ENCODE measurements around the gene JOSD2.

Gene JOSD2

DNA sequence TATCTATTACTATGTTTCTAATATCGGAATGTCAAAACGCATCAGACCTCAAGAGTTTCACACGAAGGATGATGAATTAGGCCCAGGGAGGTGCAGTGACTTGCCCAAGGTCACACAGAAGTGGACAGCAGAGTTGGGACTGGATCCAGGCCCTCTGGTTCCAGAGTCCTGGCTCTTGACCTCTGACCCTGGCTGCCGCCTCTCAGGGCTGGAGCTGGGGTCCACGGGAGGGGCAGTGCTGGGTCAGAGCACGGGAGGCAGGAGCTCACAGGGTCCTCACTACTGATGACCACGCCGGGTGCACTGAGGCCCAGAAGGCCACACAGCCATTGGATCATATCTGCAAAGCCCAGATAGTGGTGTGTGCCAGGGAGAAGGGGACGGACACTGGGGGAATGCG is 11.9 kb upstream of the JOSD2 start:
- TF ChIP-seq POLR2AphosphoS5 (IDR thresholded peaks at IDR 0.05; ENCODE audit: low read depth, low read length): no peak
- TF ChIP-seq SIN3A (IDR thresholded peaks at IDR 0.05; ENCODE audit: borderline replicate concordance, insufficient read depth, low read length): no peak
- no peak for TF ChIP-seq FOXP2 (optimal IDR thresholded peaks at IDR 0.05; ENCODE audit: borderline replicate concordance, extremely low read depth, extremely low read length, insufficient read depth)
- TF ChIP-seq, protein P1, sequence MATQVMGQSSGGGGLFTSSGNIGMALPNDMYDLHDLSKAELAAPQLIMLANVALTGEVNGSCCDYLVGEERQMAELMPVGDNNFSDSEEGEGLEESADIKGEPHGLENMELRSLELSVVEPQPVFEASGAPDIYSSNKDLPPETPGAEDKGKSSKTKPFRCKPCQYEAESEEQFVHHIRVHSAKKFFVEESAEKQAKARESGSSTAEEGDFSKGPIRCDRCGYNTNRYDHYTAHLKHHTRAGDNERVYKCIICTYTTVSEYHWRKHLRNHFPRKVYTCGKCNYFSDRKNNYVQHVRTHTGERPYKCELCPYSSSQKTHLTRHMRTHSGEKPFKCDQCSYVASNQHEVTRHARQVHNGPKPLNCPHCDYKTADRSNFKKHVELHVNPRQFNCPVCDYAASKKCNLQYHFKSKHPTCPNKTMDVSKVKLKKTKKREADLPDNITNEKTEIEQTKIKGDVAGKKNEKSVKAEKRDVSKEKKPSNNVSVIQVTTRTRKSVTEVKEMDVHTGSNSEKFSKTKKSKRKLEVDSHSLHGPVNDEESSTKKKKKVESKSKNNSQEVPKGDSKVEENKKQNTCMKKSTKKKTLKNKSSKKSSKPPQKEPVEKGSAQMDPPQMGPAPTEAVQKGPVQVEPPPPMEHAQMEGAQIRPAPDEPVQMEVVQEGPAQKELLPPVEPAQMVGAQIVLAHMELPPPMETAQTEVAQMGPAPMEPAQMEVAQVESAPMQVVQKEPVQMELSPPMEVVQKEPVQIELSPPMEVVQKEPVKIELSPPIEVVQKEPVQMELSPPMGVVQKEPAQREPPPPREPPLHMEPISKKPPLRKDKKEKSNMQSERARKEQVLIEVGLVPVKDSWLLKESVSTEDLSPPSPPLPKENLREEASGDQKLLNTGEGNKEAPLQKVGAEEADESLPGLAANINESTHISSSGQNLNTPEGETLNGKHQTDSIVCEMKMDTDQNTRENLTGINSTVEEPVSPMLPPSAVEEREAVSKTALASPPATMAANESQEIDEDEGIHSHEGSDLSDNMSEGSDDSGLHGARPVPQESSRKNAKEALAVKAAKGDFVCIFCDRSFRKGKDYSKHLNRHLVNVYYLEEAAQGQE (IDR thresholded peaks at IDR 0.05; ENCODE audit: insufficient read depth in 1 of 2, low read depth in 2 of 2, low read length in 2 of 2): no peak
- TF ChIP-seq TAF1 (IDR thresholded peaks at IDR 0.05; ENCODE audit: borderline replicate concordance, insufficient read depth, low read length): no peak

GRCh38 chr19:50520822-50521465 is 10.0 kb upstream of the JOSD2 start:
- TF ChIP-seq POLR2AphosphoS5 (IDR thresholded peaks at IDR 0.05; ENCODE audit: low read depth, low read length): no peak
- no peak for TF ChIP-seq TAF1 (IDR thresholded peaks at IDR 0.05; ENCODE audit: borderline replicate concordance, insufficient read depth, low read length)
- TF ChIP-seq FOXP2 (optimal IDR thresholded peaks at IDR 0.05; ENCODE audit: borderline replicate concordance, extremely low read depth, extremely low read length, insufficient read depth): no peak
- TF ChIP-seq, protein P1 (IDR thresholded peaks at IDR 0.05; ENCODE audit: insufficient read depth in 1 of 2, low read depth in 2 of 2, low read length in 2 of 2): no peak
- no peak for TF ChIP-seq SIN3A (IDR thresholded peaks at IDR 0.05; ENCODE audit: borderline replicate concordance, insufficient read depth, low read length)

GRCh38 chr19:50519006-50519575 is 8.1 kb upstream of the JOSD2 start:
- TF ChIP-seq, protein P1 (IDR thresholded peaks at IDR 0.05; ENCODE audit: insufficient read depth in 1 of 2, low read depth in 2 of 2, low read length in 2 of 2): no peak
- TF ChIP-seq TAF1 (IDR thresholded peaks at IDR 0.05; ENCODE audit: borderline replicate concordance, insufficient read depth, low read length): no peak
- TF ChIP-seq POLR2AphosphoS5 (IDR thresholded peaks at IDR 0.05; ENCODE audit: low read depth, low read length): no peak
- TF ChIP-seq SIN3A (IDR thresholded peaks at IDR 0.05; ENCODE audit: borderline replicate concordance, insufficient read depth, low read length): no peak
- TF ChIP-seq FOXP2 (optimal IDR thresholded peaks at IDR 0.05; ENCODE audit: borderline replicate concordance, extremely low read depth, extremely low read length, insufficient read depth): no peak

- TF ChIP-seq FOXP2 (optimal IDR thresholded peaks at IDR 0.05; ENCODE audit: borderline replicate concordance, extremely low read depth, extremely low read length, insufficient read depth) (no peak), POLR2AphosphoS5 (IDR thresholded peaks at IDR 0.05; ENCODE audit: low read depth, low read length) (no peak)
Observed at GRCh38 chr19:50518091-50519005, 7.4 kb upstream of the JOSD2 start.

- TF ChIP-seq POLR2AphosphoS5 (IDR thresholded peaks at IDR 0.05; ENCODE audit: low read depth, low read length) (no peak), FOXP2 (optimal IDR thresholded peaks at IDR 0.05; ENCODE audit: borderline replicate concordance, extremely low read depth, extremely low read length, insufficient read depth) (no peak), SIN3A (IDR thresholded peaks at IDR 0.05; ENCODE audit: borderline replicate concordance, insufficient read depth, low read length) (no peak), TAF1 (IDR thresholded peaks at IDR 0.05; ENCODE audit: borderline replicate concordance, insufficient read depth, low read length) (no peak)
- TF ChIP-seq, protein P1 (IDR thresholded peaks at IDR 0.05; ENCODE audit: insufficient read depth in 1 of 2, low read depth in 2 of 2, low read length in 2 of 2): no peak
Observed at GRCh38 chr19:50517704-50518075, 6.7 kb upstream of the JOSD2 start.
